Neuronal stem cell (in vitro differentiated cells): ENCODE data around the gene POLR1D.

Experiments
- DNase-seq: peaks from one replicate; pipeline ENCODE4 v3.0.0-alpha.2; 2013; ENCODE audit warnings: low spot score
- H2AFZ ChIP-seq: one replicate; pipeline ENCODE4 v1.6.1; 2013; ENCODE audit warnings: mild to moderate bottlenecking, low read length, inconsistent platforms
- H2AK5ac ChIP-seq: 2 replicates; pipeline ENCODE4 v1.6.1; 2013; ENCODE audit warnings: low read depth, mild to moderate bottlenecking, inconsistent platforms, low read length, moderate library complexity, mixed read lengths
- H2BK120ac ChIP-seq: 2 replicates; pipeline ENCODE4 v1.6.1; 2013; ENCODE audit warnings: low read depth, mild to moderate bottlenecking, inconsistent platforms, low read length, moderate library complexity, mixed read lengths
- H2BK12ac ChIP-seq: one replicate; pipeline ENCODE4 v1.6.1; 2013; ENCODE audit warnings: low read length, inconsistent platforms
- H2BK15ac ChIP-seq: 2 replicates; pipeline ENCODE4 v1.6.1; 2013; ENCODE audit warnings: mild to moderate bottlenecking, low read length, inconsistent platforms, mixed read lengths
- H2BK5ac ChIP-seq: one replicate; pipeline ENCODE4 v1.6.1; 2013; ENCODE audit warnings: inconsistent platforms, mild to moderate bottlenecking, low read length, moderate library complexity
- H3K14ac ChIP-seq: one replicate; pipeline ENCODE4 v1.6.1; 2013; ENCODE audit warnings: low read length, inconsistent platforms
- H3K18ac ChIP-seq: 2 replicates; pipeline ENCODE4 v1.6.1; 2013; ENCODE audit warnings: low read length, inconsistent platforms
- H3K23ac ChIP-seq: 2 replicates; pipeline ENCODE4 v1.6.1; 2013; ENCODE audit warnings: low read depth, mild to moderate bottlenecking, mixed read lengths, low read length, inconsistent platforms; ENCODE audit not compliant: poor library complexity
- H3K27ac ChIP-seq: replicated peaks from 3 replicates; pipeline ENCODE4 v1.5.1; 2013; ENCODE audit warnings: low read length, inconsistent platforms
- H3K27me3 ChIP-seq, 3 experiments: 2 replicates each; pipeline ENCODE4 v1.6.1; 2013; ENCODE audit warnings: low read length in 3 of 3, mild to moderate bottlenecking in 2 of 3, inconsistent platforms in 1 of 3, low read depth in 1 of 3, mixed read lengths in 1 of 3, moderate library complexity in 1 of 3; ENCODE audit not compliant: control insufficient read depth in 3 of 3, insufficient read depth in 3 of 3
- H3K36me3 ChIP-seq, 2 donors: replicated peaks in 1 of 2; 2 replicates each; pipeline ENCODE4 v1.6.1; 2013; ENCODE audit warnings: low read length in 2 of 2; ENCODE audit not compliant: control insufficient read depth in 2 of 2, insufficient read depth in 2 of 2
- H3K4ac ChIP-seq: 2 replicates; pipeline ENCODE4 v1.6.1; 2013; ENCODE audit warnings: inconsistent platforms, mild to moderate bottlenecking, low read length, moderate library complexity
- H3K4me1 ChIP-seq, 2 donors: 1 replicate in 1 of 2; 2 replicates in 1 of 2; pipeline ENCODE4 v1.6.1; 2013; ENCODE audit warnings: low read length in 2 of 2, low read depth in 1 of 2; ENCODE audit not compliant: control insufficient read depth in 2 of 2, insufficient read depth in 1 of 2
- H3K4me2 ChIP-seq: one replicate; pipeline ENCODE4 v1.6.1; 2013; ENCODE audit warnings: mild to moderate bottlenecking, low read length, inconsistent platforms; ENCODE audit not compliant: insufficient read depth, poor library complexity, severe bottlenecking
- H3K4me3 ChIP-seq, 2 donors: 2 replicates each; pipeline ENCODE4 v1.5.1; 2013; ENCODE audit warnings: low read length in 2 of 2, mild to moderate bottlenecking in 2 of 2, inconsistent platforms in 1 of 2, moderate library complexity in 1 of 2
- H3K79me1 ChIP-seq: one replicate; pipeline ENCODE4 v1.6.1; 2013; ENCODE audit warnings: low read depth, mild to moderate bottlenecking, inconsistent platforms, low read length, moderate library complexity
- H3K9ac ChIP-seq: one replicate; pipeline ENCODE4 v1.6.1; 2013; ENCODE audit warnings: mild to moderate bottlenecking, low read depth, low read length, inconsistent platforms; ENCODE audit not compliant: poor library complexity
- H3K9me3 ChIP-seq, 2 donors: replicated peaks in 1 of 2; 2 replicates each; pipeline versions ENCODE3 to v1.6.1; 2013; ENCODE audit warnings: low read length in 2 of 2, mild to moderate bottlenecking in 2 of 2, inconsistent platforms in 1 of 2, low read depth in 1 of 2, mixed read lengths in 1 of 2, moderate library complexity in 1 of 2; ENCODE audit not compliant: control insufficient read depth in 2 of 2, insufficient read depth in 1 of 2
- H4K8ac ChIP-seq: one replicate; pipeline ENCODE4 v1.6.1; 2013; ENCODE audit warnings: low read depth, mild to moderate bottlenecking, inconsistent platforms, low read length, moderate library complexity
- H4K91ac ChIP-seq: one replicate; pipeline ENCODE4 v1.6.1; 2013; ENCODE audit warnings: low read length, low read depth, mild to moderate bottlenecking, inconsistent platforms; ENCODE audit not compliant: poor library complexity
- WGBS, 2 donors: extraction: QIAGEN DNeasy Blood & Tissue Kit; methylation state at CpG; one replicate each; pipeline ENCODE4 v1.1.7; 2013; ENCODE audit warnings: missing lambda C conversion rate in 2 of 2, mixed read lengths in 1 of 2; ENCODE audit not compliant: insufficient read length in 2 of 2, insufficient replicate concordance in 1 of 2; ENCODE audit errors: extremely low coverage in 2 of 2; 5-methylcytosine and 5-hydroxymethylcytosine counted together

Gene POLR1D

DNA sequence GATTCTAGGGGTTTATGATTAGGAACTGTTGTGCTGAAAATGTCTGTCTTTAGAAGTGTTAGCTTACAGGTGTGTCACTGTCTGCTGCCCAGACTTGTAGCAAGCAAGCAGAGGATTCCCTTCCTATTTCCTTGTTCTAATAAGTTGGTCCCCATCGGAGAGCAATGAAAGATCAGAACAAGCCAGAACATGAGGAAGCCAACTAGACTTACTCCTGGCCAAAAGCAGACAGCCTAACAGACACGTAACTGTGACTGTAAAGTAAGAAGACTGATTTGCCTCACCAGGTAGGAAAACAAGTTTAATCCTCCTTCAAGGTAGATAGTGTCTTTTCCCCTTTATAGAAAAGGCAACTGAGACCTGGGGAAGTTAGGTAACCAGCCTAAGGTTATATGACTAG lies 12.5 kb downstream of the POLR1D start:
- no peak overlapping the region for H3K18ac ChIP-seq
- no peak overlapping the region for H2AFZ ChIP-seq
- H3K14ac ChIP-seq = no peak overlapping the region
- H2BK5ac ChIP-seq = no peak overlapping the region
- no peak overlapping the region for H2AK5ac ChIP-seq
- peaks cover 0 to 2% of the 10 kb centered on the region in 2 donors for H3K4me1 ChIP-seq
- no peaks in the 10 kb centered on the region for H3K27me3 ChIP-seq
- H3K9ac ChIP-seq = no peak overlapping the region
- no peak overlapping the region for H4K91ac ChIP-seq
- no peak overlapping the region for H2BK15ac ChIP-seq
- no peak overlapping the region for H2BK120ac ChIP-seq
- no CpG with 5 or more reads among the region's 2 CpGs for WGBS, 2 donors
- H3K36me3 ChIP-seq = peaks cover 6 to 50% of the 10 kb centered on the region in 2 donors
- DNase-seq = no peak
- H3K4me3 ChIP-seq = no peak overlapping the region
- peaks cover 6% of the 10 kb centered on the region for H3K79me1 ChIP-seq
- no peak overlapping the region for H4K8ac ChIP-seq
- no peak overlapping the region for H3K4me2 ChIP-seq
- H3K27ac ChIP-seq = no peak overlapping the region
- no peak overlapping the region for H2BK12ac ChIP-seq
- H3K4ac ChIP-seq = no peak overlapping the region
- no peaks in the 10 kb centered on the region for H3K9me3 ChIP-seq
- H3K23ac ChIP-seq = no peak overlapping the region

DNA sequence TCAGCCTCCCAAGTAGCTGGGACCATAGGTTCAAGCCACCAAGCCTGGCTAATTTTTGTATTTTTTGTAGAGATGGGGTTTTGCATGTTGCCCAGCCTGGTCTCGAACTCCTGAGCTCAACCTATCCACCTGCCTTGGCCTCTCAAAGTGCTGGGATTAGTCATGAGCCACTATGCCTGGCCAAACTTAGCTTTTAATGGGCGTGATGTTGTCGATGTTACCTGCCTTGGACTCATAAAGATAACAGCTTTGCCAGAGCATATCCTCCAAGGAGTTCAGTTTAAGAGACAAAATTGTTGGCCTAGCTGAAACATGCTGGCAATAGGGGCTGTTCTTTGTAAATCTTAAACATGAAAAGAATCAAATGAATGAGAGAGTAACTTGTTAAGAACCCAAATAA lies 13.1 kb downstream of the POLR1D start:
- no peak overlapping the region for H3K4ac ChIP-seq
- H2AK5ac ChIP-seq = no peak overlapping the region
- no peak overlapping the region for H2BK15ac ChIP-seq
- no peak overlapping the region for H3K27ac ChIP-seq
- H3K23ac ChIP-seq = no peak overlapping the region
- H2BK5ac ChIP-seq = no peak overlapping the region
- peaks cover 6% of the 10 kb centered on the region for H3K79me1 ChIP-seq
- H3K9ac ChIP-seq = no peak overlapping the region
- no peak overlapping the region for H4K91ac ChIP-seq
- H3K4me3 ChIP-seq = no peak overlapping the region
- H3K4me1 ChIP-seq = peaks cover 0 to 2% of the 10 kb centered on the region in 2 donors
- no peak overlapping the region for H3K4me2 ChIP-seq
- WGBS, 2 donors = no CpG with 5 or more reads among the region's 3 CpGs
- H3K27me3 ChIP-seq = no peaks in the 10 kb centered on the region
- no peak overlapping the region for H4K8ac ChIP-seq
- H2AFZ ChIP-seq = no peak overlapping the region
- no peak for DNase-seq
- H2BK12ac ChIP-seq = no peak overlapping the region
- no peak overlapping the region for H3K14ac ChIP-seq
- H3K36me3 ChIP-seq = peaks cover 6 to 48% of the 10 kb centered on the region in 2 donors
- H3K9me3 ChIP-seq = no peaks in the 10 kb centered on the region
- no peak overlapping the region for H3K18ac ChIP-seq
- H2BK120ac ChIP-seq = no peak overlapping the region

DNA sequence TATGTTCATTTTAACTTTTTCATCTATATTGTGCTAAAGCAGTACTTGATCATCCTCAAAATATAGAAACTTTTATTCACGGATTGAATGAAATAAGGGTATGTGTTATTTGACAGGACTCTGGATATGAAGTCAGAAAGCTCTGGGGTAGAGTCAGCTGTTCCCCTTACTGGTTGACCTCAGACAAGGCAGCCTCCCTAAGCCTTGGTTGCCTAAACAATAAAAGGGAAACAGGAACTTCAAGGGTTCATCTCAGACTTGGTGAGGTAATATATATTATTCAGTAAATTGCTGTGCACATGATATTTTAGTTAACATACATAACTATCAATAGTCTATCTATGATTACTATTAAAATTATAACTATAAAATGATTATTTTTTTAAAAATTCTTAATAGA lies 13.6 kb downstream of the POLR1D start:
- Histone ChIP-seq H2AK5ac (no peak overlapping the region), H3K4me3 (no peak overlapping the region), H3K27me3 (no peaks in the 10 kb centered on the region), H2BK5ac (no peak overlapping the region), H3K4ac (no peak overlapping the region), H2BK15ac (no peak overlapping the region), H3K9me3 (no peaks in the 10 kb centered on the region), H3K4me1 (peaks cover 0 to 2% of the 10 kb centered on the region in 2 donors), H3K18ac (no peak overlapping the region), H3K9ac (no peak overlapping the region), H4K91ac (no peak overlapping the region), H2BK12ac (no peak overlapping the region), H4K8ac (no peak overlapping the region), H3K23ac (no peak overlapping the region), H3K14ac (no peak overlapping the region), H2AFZ (no peak overlapping the region), H2BK120ac (no peak overlapping the region), H3K27ac (no peak overlapping the region), H3K36me3 (peaks cover 6 to 48% of the 10 kb centered on the region in 2 donors), H3K79me1 (peaks cover 6% of the 10 kb centered on the region), H3K4me2 (no peak overlapping the region)
- WGBS, 2 donors = no CpG with 5 or more reads among the region's 1 CpG
- no peak for DNase-seq

DNA sequence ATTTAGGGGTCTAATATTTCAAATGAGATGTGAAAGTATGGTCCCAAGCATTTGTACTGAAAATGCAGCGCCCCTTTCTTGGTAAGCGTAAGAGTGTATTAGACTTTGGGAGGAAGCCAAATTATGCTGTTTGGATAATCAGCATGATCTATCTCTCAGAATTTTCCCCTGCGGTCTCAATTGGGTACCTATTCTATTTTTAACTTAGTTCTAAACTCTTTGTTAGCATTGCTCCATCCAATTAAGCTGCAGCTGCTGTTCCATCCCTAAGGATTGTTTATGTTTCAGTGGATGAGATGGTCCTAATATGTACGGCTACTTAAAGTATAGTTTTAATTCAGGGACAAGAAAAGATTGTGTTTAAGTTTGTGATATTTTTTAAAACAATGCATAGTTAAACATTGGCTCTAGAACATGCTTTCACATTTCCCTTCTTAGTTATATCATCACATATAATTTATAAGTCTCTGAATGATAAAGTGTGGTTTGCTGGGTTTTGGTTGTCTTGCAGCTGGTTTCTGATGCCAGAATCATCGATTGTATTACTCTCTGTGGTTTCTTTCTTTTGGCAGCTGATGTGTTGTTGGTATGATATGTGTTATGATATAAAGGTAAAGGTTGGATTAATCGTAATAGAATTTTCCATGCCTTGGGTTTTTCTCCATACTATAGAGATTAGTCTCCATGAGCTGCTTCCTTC lies 15.0 kb downstream of the POLR1D start:
- no peaks in the 10 kb centered on the region for H3K27me3 ChIP-seq
- no peak overlapping the region for H2BK12ac ChIP-seq
- no peak overlapping the region for H3K4me2 ChIP-seq
- no peak overlapping the region for H3K4ac ChIP-seq
- H3K9ac ChIP-seq = no peak overlapping the region
- H3K18ac ChIP-seq = no peak overlapping the region
- H3K14ac ChIP-seq = no peak overlapping the region
- no peak overlapping the region for H4K8ac ChIP-seq
- peaks cover 2% of the 10 kb centered on the region for H3K79me1 ChIP-seq
- H3K4me3 ChIP-seq = no peak overlapping the region
- H4K91ac ChIP-seq = no peak overlapping the region
- H3K27ac ChIP-seq = no peak overlapping the region
- no peak overlapping the region for H2AFZ ChIP-seq
- H3K4me1 ChIP-seq = peaks cover 0 to 2% of the 10 kb centered on the region in 2 donors
- H3K9me3 ChIP-seq = no peaks in the 10 kb centered on the region
- H2BK15ac ChIP-seq = no peak overlapping the region
- DNase-seq = no peak
- H3K36me3 ChIP-seq = peaks cover 5 to 39% of the 10 kb centered on the region in 2 donors
- no peak overlapping the region for H2BK120ac ChIP-seq
- H3K23ac ChIP-seq = no peak overlapping the region
- no peak overlapping the region for H2AK5ac ChIP-seq
- 100% methylated on average over 1 of the region's 6 CpGs; no CpG with 5 or more reads in 1 of the 2 donors for WGBS, 2 donors
- no peak overlapping the region for H2BK5ac ChIP-seq
